GM21515 (cell line): Measurements from ENCODE around the gene SSX7.
"Not testable (repeated sequence)": the region's sequence is repeated elsewhere in the genome, so short reads cannot be mapped to it uniquely, and the experiment has no call there.

Experiments
- ATAC-seq: cut with Tn5 transposase; IDR thresholded peaks from one replicate; pipeline ENCODE4 v1.9.1; 2021; ENCODE audit not compliant: unreplicated experiment

The SSX7 gene

GRCh38 chrX:52654800-52655199 is at the start of gene SSX7:
SSX7 (minus strand) TSS chrX:52654900; CDS start chrX:52653472, 1,428 bp downstream.
- ATAC-seq, result not testable (repeated sequence)

GRCh38 chrX:52692034-52692433 is 37.3 kb upstream of the SSX7 start:
- ATAC-seq, result not testable (repeated sequence)

- ATAC-seq, result not testable (repeated sequence)
These were observed 7.5 kb upstream of the SSX7 start for GRCh38 chrX:52662218-52662617.

GRCh38 chrX:52655475-52655874 is 775 bp upstream of the SSX7 start:
- not testable (repeated sequence) for ATAC-seq

GRCh38 chrX:52650676-52651075 is 4.0 kb downstream of the SSX7 start:
- not testable (repeated sequence) for ATAC-seq

GRCh38 chrX:52648956-52649355 is 5.7 kb downstream of the SSX7 start:
- not testable (repeated sequence) for ATAC-seq

- ATAC-seq, result not testable (repeated sequence)
These were observed 26.2 kb downstream of the SSX7 start for GRCh38 chrX:52628483-52628882.

GRCh38 chrX:52620661-52621060 is 34.0 kb downstream of the SSX7 start:
- not testable (repeated sequence) for ATAC-seq

GRCh38 chrX:52608961-52609360 is 45.7 kb downstream of the SSX7 start:
- no peak for ATAC-seq

- ATAC-seq, result not testable (repeated sequence)
These were observed 51.5 kb downstream of the SSX7 start for GRCh38 chrX:52603151-52603550.

- ATAC-seq, result no peak
These were observed 55.8 kb downstream of the SSX7 start for GRCh38 chrX:52598886-52599285.

GRCh38 chrX:52594658-52595057 is 60.0 kb downstream of the SSX7 start:
- ATAC-seq, result no peak
